SK-MEL-5 (cell line): ENCODE measurements around the gene DISP2. TPM values are rescaled to one million over a fixed set of nuclear protein-coding genes. Genes with fewer than 3 reads are reported as not detected.
A peak's percentile ranks its signal among the peaks of the same experiment; 100 is the strongest.

ENCODE experiments used
- DNase-seq: peaks from one replicate; pipeline ENCODE4 v3.0.0-alpha.2; 2016; ENCODE audit warnings: low read depth, low spot score
- in situ Hi-C: cut with HindIII; loops from 2 replicates; pipeline ENCODE4 v1.10.0; 2016; ENCODE audit warnings: low sequenced_read_pairs, high pct_unique_total_duplicates, low pct_unique_long_range_greater_than_20kb
- total RNA-seq: library from RNA; depleted of rRNA; stranded (reverse); fragments of >200 nt; shearing (Covaris generic); gene quantifications from 2 replicates; pipeline ENCODE4 v1.2.3, GENCODE V29; 2014

The DISP2 gene
- total RNA-seq, 1 experiment from 2014 or later: 0.34 TPM

GRCh38 chr15:40349163-40349562 lies 8.9 kb upstream of the DISP2 start:
- DNase-seq: no peak
- in situ Hi-C loops: no loop called here

GRCh38 chr15:40352281-40352901 lies 5.6 kb upstream of the DISP2 start:
- no peak for DNase-seq
- in situ Hi-C loops: no loop called here

GRCh38 chr15:40353697-40354096 lies 4.3 kb upstream of the DISP2 start:
- no peak for DNase-seq
- in situ Hi-C loops: no loop called here

- peak; percentile 51 for DNase-seq
- in situ Hi-C loops: no loop called here
Observed at GRCh38 chr15:40354408-40355171, 3.4 kb upstream of the DISP2 start.

- in situ Hi-C loops: no loop called here
- DNase-seq: no peak
Observed at GRCh38 chr15:40355976-40356585, 1.9 kb upstream of the DISP2 start.

GRCh38 chr15:40357246-40357645 lies 773 bp upstream of the DISP2 start:
- in situ Hi-C loops: no loop called here
- no peak for DNase-seq

- DNase-seq: peak; percentile 22
- in situ Hi-C loops: no loop called here
Observed at GRCh38 chr15:40358471-40359353, 693 bp downstream of the DISP2 start.

- in situ Hi-C loops: no loop called here
- no peak for DNase-seq
Observed at GRCh38 chr15:40360015-40360414, 2.0 kb downstream of the DISP2 start.

- in situ Hi-C loops: no loop called here
- DNase-seq: no peak
Observed at GRCh38 chr15:40361640-40362039, 3.6 kb downstream of the DISP2 start.

GRCh38 chr15:40363611-40364010 lies 5.6 kb downstream of the DISP2 start:
- no peak for DNase-seq
- in situ Hi-C loops: no loop called here

- DNase-seq: no peak
- in situ Hi-C loops: no loop called here
Observed at GRCh38 chr15:40364251-40364650, 6.2 kb downstream of the DISP2 start.

GRCh38 chr15:40365016-40365415 lies 7.0 kb downstream of the DISP2 start:
- no peak for DNase-seq
- in situ Hi-C loops: no loop called here

- no peak for DNase-seq
- in situ Hi-C loops: no loop called here
Observed at GRCh38 chr15:40365624-40366456, 7.8 kb downstream of the DISP2 start.

GRCh38 chr15:40366457-40367370 lies 8.7 kb downstream of the DISP2 start:
- in situ Hi-C loops: no loop called here
- DNase-seq: no peak

GRCh38 chr15:40367371-40367685 lies 9.3 kb downstream of the DISP2 start:
- DNase-seq: no peak
- in situ Hi-C loops: no loop called here
